Endothelial cell of umbilical vein (primary cell): ENCODE measurements around the gene PAK6. TPM values are rescaled to one million over a fixed set of nuclear protein-coding genes. Genes with fewer than 3 reads are reported as not detected.

ENCODE experiments used
- BruUV-seq: library from RNA; stranded (reverse); fragments of 400-500 nt; replicated peaks from 2 replicates; lab custom pipeline; 2021; lab: Mats Ljungman, UMichigan
- CTCF ChIA-PET: fragments of 300-600, 350-600 bp; sonication (Branson Sonifier 250); formaldehyde crosslinking; loops from one replicate; lab custom pipeline; 2021; ENCODE audit warnings: antibody characterized with exemption, inconsistent platforms; lab: Charles Lee
- POLR2A ChIA-PET: fragments of 300-600, 350-600 bp; sonication (Branson Sonifier 250); formaldehyde crosslinking; loops from one replicate; lab custom pipeline; 2021; ENCODE audit warnings: antibody characterized with exemption, inconsistent platforms; lab: Charles Lee
- DNase-seq: peaks from one replicate; pipeline ENCODE4 v3.0.0-alpha.2; 2011; ENCODE audit warnings: low read depth, low spot score
- FAIRE-seq: peaks from 2 replicates; lab custom pipeline; 2011; peaks lifted over from hg19 to GRCh38; lab: Jason Lieb, UNC
- H2AFZ ChIP-seq: 2 replicates; pipeline ENCODE4 v1.6.0; 2012; ENCODE audit warnings: low read depth, low read length, control low read depth, inconsistent platforms
- H3K27ac ChIP-seq: 2 replicates; pipeline ENCODE4 v1.5.1; 2011; ENCODE audit warnings: low read depth, mild to moderate bottlenecking, control low read depth, low read length, moderate library complexity; ENCODE audit not compliant: insufficient read depth
- H3K27me3 ChIP-seq, 2 experiments: 2 replicates each; pipeline versions ENCODE4 v1.6.0 to v1.6.1; 2011; ENCODE audit warnings: low read length in 2 of 2, mixed read lengths in 1 of 2; ENCODE audit not compliant: control insufficient read depth in 2 of 2, insufficient read depth in 2 of 2
- H3K36me3 ChIP-seq, 2 experiments: 2 replicates in 1 of 2; 3 replicates in 1 of 2; pipeline ENCODE4 v1.5.1; 2011; ENCODE audit warnings: low read length in 2 of 2, mild to moderate bottlenecking in 1 of 2, moderate library complexity in 1 of 2; ENCODE audit not compliant: control insufficient read depth in 2 of 2, insufficient read depth in 2 of 2; ENCODE audit errors: extremely low read depth in 1 of 2
- H3K4me1 ChIP-seq: 3 replicates; pipeline ENCODE4 v1.5.1; 2011; ENCODE audit warnings: mild to moderate bottlenecking, low read length; ENCODE audit not compliant: control insufficient read depth, insufficient read depth; ENCODE audit errors: extremely low read depth
- H3K4me2 ChIP-seq: 2 replicates; pipeline ENCODE4 v1.6.1; 2011; ENCODE audit warnings: low read length, control low read depth, mixed read lengths; ENCODE audit not compliant: insufficient read depth
- H3K4me3 ChIP-seq, 3 experiments: fragments of 200-600 bp in 1 of 3; sonication (generic), shearing (Covaris generic) in 1 of 3; replicated peaks in 1 of 3; 2 replicates each; pipeline ENCODE4 v1.5.1; 2011 to 2016; ENCODE audit warnings: control low read depth in 3 of 3, low read length in 3 of 3, mild to moderate bottlenecking in 2 of 3, inconsistent platforms in 1 of 3, low read depth in 1 of 3, moderate library complexity in 1 of 3; ENCODE audit not compliant: insufficient read depth in 1 of 3
- H3K79me2 ChIP-seq: 2 replicates; pipeline ENCODE4 v1.6.0; 2012; ENCODE audit warnings: low read length, inconsistent platforms; ENCODE audit not compliant: control insufficient read depth, insufficient read depth
- H3K9ac ChIP-seq: replicated peaks from 2 replicates; pipeline ENCODE3; 2011; ENCODE audit warnings: low read length, control low read depth; ENCODE audit not compliant: insufficient read depth; ENCODE audit errors: extremely low read depth
- H3K9me1 ChIP-seq: replicated peaks from 3 replicates; pipeline ENCODE4 v1.6.0; 2011; ENCODE audit warnings: mild to moderate bottlenecking, low read length; ENCODE audit not compliant: control insufficient read depth, insufficient read depth; ENCODE audit errors: extremely low read depth
- H3K9me3 ChIP-seq: replicated peaks from 2 replicates; pipeline ENCODE4 v1.5.1; 2012; ENCODE audit warnings: low read length, inconsistent platforms; ENCODE audit not compliant: control insufficient read depth, insufficient read depth
- H4K20me1 ChIP-seq: replicated peaks from 2 replicates; pipeline ENCODE3; 2011; ENCODE audit warnings: mild to moderate bottlenecking, low read length; ENCODE audit not compliant: control insufficient read depth, insufficient read depth; ENCODE audit errors: extremely low read depth
- CTCF ChIP-seq, 2 donors: IDR thresholded peaks; 1 replicate in 1 of 2; 2 replicates in 1 of 2; pipeline ENCODE4 v1.5.1; 2011; ENCODE audit warnings: low read length in 2 of 2, mild to moderate bottlenecking in 2 of 2, moderate library complexity in 2 of 2, control low read depth in 1 of 2, inconsistent platforms in 1 of 2, low read depth in 1 of 2; ENCODE audit not compliant: insufficient read depth in 1 of 2; ENCODE audit errors: extremely low read depth in 1 of 2
- EZH2 ChIP-seq: IDR thresholded peaks from 2 replicates; pipeline ENCODE4 v1.6.1; 2012; ENCODE audit warnings: borderline replicate concordance, low read depth, mild to moderate bottlenecking, moderate library complexity, low read length, inconsistent platforms; ENCODE audit not compliant: severe bottlenecking
- FOS ChIP-seq: IDR thresholded peaks from 2 replicates; pipeline ENCODE4 v1.6.1; 2011; ENCODE audit warnings: mild to moderate bottlenecking, low read length, moderate library complexity, borderline replicate concordance; ENCODE audit not compliant: insufficient read depth
- GATA2 ChIP-seq: IDR thresholded peaks from 2 replicates; pipeline ENCODE4 v1.7.0; 2011; ENCODE audit warnings: low read depth, mild to moderate bottlenecking, moderate library complexity, mixed read lengths, low read length; ENCODE audit not compliant: insufficient read length, insufficient read depth
- JUN ChIP-seq: IDR thresholded peaks from 2 replicates; pipeline ENCODE4 v1.6.1; 2011; ENCODE audit warnings: borderline replicate concordance, low read depth; ENCODE audit not compliant: insufficient read length, insufficient read depth
- MAX ChIP-seq: IDR thresholded peaks from 2 replicates; pipeline ENCODE4 v1.6.1; 2011; ENCODE audit not compliant: insufficient read depth, insufficient read length
- MYC ChIP-seq: IDR thresholded peaks from one replicate; pipeline ENCODE4 v1.6.1; 2011; ENCODE audit warnings: mild to moderate bottlenecking, low read depth, low read length
- POLR2A ChIP-seq: IDR thresholded peaks from 2 replicates; pipeline ENCODE4 v1.6.1; 2012; ENCODE audit warnings: low read depth, mild to moderate bottlenecking, control low read depth, low read length
- POLR2AphosphoS5 ChIP-seq: IDR thresholded peaks from 2 replicates; pipeline ENCODE4 v1.6.1; 2012; ENCODE audit warnings: low read depth, mild to moderate bottlenecking, control low read depth, low read length, moderate library complexity; ENCODE audit not compliant: insufficient read depth
- dilution Hi-C: fragments of 300-500 bp; cut with MboI; formaldehyde crosslinking; loops from one replicate; pipeline ENCODE4 v1.15.0; 2019; ENCODE audit warnings: low sequenced_read_pairs; ENCODE audit not compliant: extremely low pct_ligation_motif_present
- intact Hi-C: fragments of 100-400 bp; cut with micrococcal nuclease; formaldehyde crosslinking; loops from one replicate; pipeline ENCODE4 v1.10.0; 2022
- polyA plus RNA-seq, 4 experiments: library from polyadenylated mRNA; depleted of rRNA in 3 of 4; stranded (reverse) in 3 of 4; unstranded in 1 of 4; fragments of >200 nt; gene quantifications; 2 replicates each; pipeline versions ENCODE4 v1.2.1 to v1.2.3, GENCODE V29; 2011 to 2012; ENCODE audit warnings: missing spikeins in 1 of 4
- total RNA-seq: library from RNA; stranded (reverse); gene quantifications from 2 replicates; pipeline ENCODE4 v1.2.3, GENCODE V29; 2021

Gene PAK6
- total and polyA plus RNA-seq, 2 donors (not counting 3 experiments of a cell fraction or from before 2014, with no cell fraction given), result not detected

- H4K20me1 ChIP-seq, result no peaks in the 10 kb centered on the region
- no peak overlapping the region for H3K4me3 ChIP-seq
- H3K9ac ChIP-seq, result no peak overlapping the region
- no peak overlapping the region for H3K4me2 ChIP-seq
- DNase-seq, result no peak
- no peak overlapping the region for H3K27ac ChIP-seq
- peaks cover 11% of the 10 kb centered on the region for H3K4me1 ChIP-seq
- intact Hi-C loops, result no loop called here
- H3K9me3 ChIP-seq, result no peaks in the 10 kb centered on the region
- dilution Hi-C loops, result no loop called here
- CTCF ChIA-PET, result interaction anchor here (1.8 kb wide), 1 partner anchor 34 kb away, joined by 8 read pairs; no protein-coding TSS in a partner anchor
- peaks cover 34 to 37% of the 10 kb centered on the region in 2 experiments for H3K27me3 ChIP-seq
- no peaks in the 10 kb centered on the region for H3K36me3 ChIP-seq
- no TSS peak for BruUV-seq
- FAIRE-seq, result no peak
- H2AFZ ChIP-seq, result no peak overlapping the region
- POLR2A ChIA-PET, result no interaction called here
- TF ChIP-seq FOS, result no peak
- H3K79me2 ChIP-seq, result no peaks in the 10 kb centered on the region
- no peaks in the 10 kb centered on the region for H3K9me1 ChIP-seq
Observed at GRCh38 chr15:40251486-40252140, 12.8 kb downstream of the PAK6 start.

- H3K9ac ChIP-seq, result no peak overlapping the region
- no peaks in the 10 kb centered on the region for H3K9me1 ChIP-seq
- dilution Hi-C loops, result no loop called here
- H3K79me2 ChIP-seq, result no peaks in the 10 kb centered on the region
- no peak overlapping the region for H2AFZ ChIP-seq
- POLR2A ChIA-PET, result no interaction called here
- H3K36me3 ChIP-seq, result no peaks in the 10 kb centered on the region
- H3K4me1 ChIP-seq, result peaks cover 11% of the 10 kb centered on the region
- CTCF ChIA-PET, result interaction anchor here (1.1 to 1.8 kb wide), 2 partner anchors 23 to 35 kb away, joined by 4 to 8 read pairs; no protein-coding TSS in a partner anchor
- H4K20me1 ChIP-seq, result no peaks in the 10 kb centered on the region
- H3K27me3 ChIP-seq, result peaks cover 34 to 37% of the 10 kb centered on the region in 2 experiments
- no peaks in the 10 kb centered on the region for H3K9me3 ChIP-seq
- H3K4me3 ChIP-seq, result no peak overlapping the region
- intact Hi-C loops, result no loop called here
- no peak for FAIRE-seq
- BruUV-seq, result no TSS peak
- DNase-seq, result no peak
- TF ChIP-seq POLR2AphosphoS5, result no peak
- TF ChIP-seq MAX, result no peak
- no peak for TF ChIP-seq EZH2
- no peak for TF ChIP-seq CTCF (IDR thresholded peaks at IDR 0.05; ENCODE audit: extremely low read depth in 1 of 2, insufficient read depth in 1 of 2, low read depth in 1 of 2, low read length in 2 of 2)
- no peak for TF ChIP-seq GATA2
- no peak for TF ChIP-seq FOS
- TF ChIP-seq POLR2A, result no peak
- no peak for TF ChIP-seq MYC
- no peak for TF ChIP-seq JUN
- no peak overlapping the region for H3K4me2 ChIP-seq
- H3K27ac ChIP-seq, result no peak overlapping the region
Observed at GRCh38 chr15:40252141-40252437, 13.2 kb downstream of the PAK6 start.
